HepG2 (cell line): ENCODE data around the gene DENND1C. TPM values are rescaled to one million over a fixed set of nuclear protein-coding genes. Genes with fewer than 3 reads are reported as not detected.

Experiments used
- DBP ChIP-seq: sonication (generic); formaldehyde crosslinking; IDR thresholded peaks from 2 replicates; pipeline ENCODE4 v1.4.0; 2020; ENCODE audit warnings: missing genetic modification reagents; ENCODE audit errors: not compliant biosample characterization
- DPF2 ChIP-seq: sonication (generic); formaldehyde crosslinking; IDR thresholded peaks from 2 replicates; pipeline ENCODE4 v1.4.0; 2020; ENCODE audit warnings: mild to moderate bottlenecking, low read depth, missing genetic modification reagents, borderline replicate concordance
- FOXK1 ChIP-seq: sonication (generic); formaldehyde crosslinking; IDR thresholded peaks from 2 replicates; pipeline ENCODE4 v1.4.0; 2020; ENCODE audit warnings: low read depth, missing genetic modification reagents, borderline replicate concordance
- MEIS2 ChIP-seq: sonication (generic); formaldehyde crosslinking; IDR thresholded peaks from 2 replicates; pipeline ENCODE4 v1.9.0; 2021; ENCODE audit warnings: mild to moderate bottlenecking, missing genetic modification reagents
- MYC ChIP-seq: sonication (generic); formaldehyde crosslinking; IDR thresholded peaks from 2 replicates; pipeline ENCODE4 v1.9.0; 2021; ENCODE audit warnings: missing genetic modification reagents, borderline replicate concordance
- RFXAP ChIP-seq: sonication (generic); formaldehyde crosslinking; IDR thresholded peaks from 2 replicates; pipeline ENCODE4 v1.4.0; 2020; ENCODE audit warnings: missing genetic modification reagents, borderline replicate concordance
- SP140L ChIP-seq: sonication (generic); formaldehyde crosslinking; IDR thresholded peaks from 2 replicates; pipeline ENCODE4 v1.4.0; 2020; ENCODE audit warnings: missing genetic modification reagents, borderline replicate concordance
- YEATS4 ChIP-seq: sonication (generic); formaldehyde crosslinking; IDR thresholded peaks from 2 replicates; pipeline ENCODE4 v1.4.0; 2020; ENCODE audit warnings: missing genetic modification reagents, borderline replicate concordance
- ZFP36L1 ChIP-seq: sonication (generic); formaldehyde crosslinking; IDR thresholded peaks from 2 replicates; pipeline ENCODE4 v1.8.0; 2022; ENCODE audit warnings: mild to moderate bottlenecking, missing genetic modification reagents, moderate library complexity
- polyA plus RNA-seq, 8 experiments: library from polyadenylated mRNA; depleted of rRNA in 3 of 8; stranded (reverse) in 7 of 8; unstranded in 1 of 8; fragments of >200 nt; fragmentation: Illumina TruSeq in 4 of 8; extraction: Trizol in 4 of 8; gene quantifications; 2 replicates each; pipeline versions ENCODE4 v1.2.1 to v1.2.3, GENCODE V29; 2011 to 2016; ENCODE audit warnings: low read depth in 4 of 8, missing spikeins in 1 of 8, mixed read lengths in 1 of 8; ENCODE audit not compliant: insufficient read depth in 1 of 8
- total RNA-seq, 5 experiments: library from RNA; depleted of rRNA; stranded (reverse); fragments of >200 nt; fragmentation: Illumina TruSeq; extraction: Trizol; gene quantifications; 2 replicates each; pipeline ENCODE4 v1.2.3, GENCODE V29; 2016; ENCODE audit warnings: low read depth in 1 of 5
- TF ChIP-seq, protein P1 (sequence below): sonication (generic); formaldehyde crosslinking; IDR thresholded peaks from 2 replicates; pipeline ENCODE4 v1.5.0; 2020; ENCODE audit warnings: mild to moderate bottlenecking, missing genetic modification reagents
- TF ChIP-seq, protein P2 (sequence below): sonication (generic); formaldehyde crosslinking; IDR thresholded peaks from 2 replicates; pipeline ENCODE4 v1.5.0; 2020; ENCODE audit warnings: mild to moderate bottlenecking, missing genetic modification reagents, borderline replicate concordance
- TF ChIP-seq, protein P3 (sequence below): sonication (generic); formaldehyde crosslinking; IDR thresholded peaks from 2 replicates; pipeline ENCODE4 v1.8.1; 2022; ENCODE audit warnings: low read depth, mild to moderate bottlenecking, missing genetic modification reagents
- TF ChIP-seq, protein P4 (sequence below): sonication (generic); formaldehyde crosslinking; IDR thresholded peaks from 2 replicates; pipeline ENCODE4 v1.8.1; 2023; ENCODE audit warnings: mild to moderate bottlenecking, inconsistent platforms, moderate library complexity, missing genetic modification reagents, borderline replicate concordance
- TF ChIP-seq, protein P5 (sequence below): sonication (generic); formaldehyde crosslinking; IDR thresholded peaks from 2 replicates; pipeline ENCODE4 v1.8.1; 2023; ENCODE audit warnings: missing genetic modification reagents, inconsistent platforms, borderline replicate concordance

DENND1C gene
- total and polyA plus RNA-seq, 2 of the 13 experiments (the other 11 are each of a cell fraction or from before 2014, with no cell fraction given): 0.04 to 0.73 TPM

DNA sequence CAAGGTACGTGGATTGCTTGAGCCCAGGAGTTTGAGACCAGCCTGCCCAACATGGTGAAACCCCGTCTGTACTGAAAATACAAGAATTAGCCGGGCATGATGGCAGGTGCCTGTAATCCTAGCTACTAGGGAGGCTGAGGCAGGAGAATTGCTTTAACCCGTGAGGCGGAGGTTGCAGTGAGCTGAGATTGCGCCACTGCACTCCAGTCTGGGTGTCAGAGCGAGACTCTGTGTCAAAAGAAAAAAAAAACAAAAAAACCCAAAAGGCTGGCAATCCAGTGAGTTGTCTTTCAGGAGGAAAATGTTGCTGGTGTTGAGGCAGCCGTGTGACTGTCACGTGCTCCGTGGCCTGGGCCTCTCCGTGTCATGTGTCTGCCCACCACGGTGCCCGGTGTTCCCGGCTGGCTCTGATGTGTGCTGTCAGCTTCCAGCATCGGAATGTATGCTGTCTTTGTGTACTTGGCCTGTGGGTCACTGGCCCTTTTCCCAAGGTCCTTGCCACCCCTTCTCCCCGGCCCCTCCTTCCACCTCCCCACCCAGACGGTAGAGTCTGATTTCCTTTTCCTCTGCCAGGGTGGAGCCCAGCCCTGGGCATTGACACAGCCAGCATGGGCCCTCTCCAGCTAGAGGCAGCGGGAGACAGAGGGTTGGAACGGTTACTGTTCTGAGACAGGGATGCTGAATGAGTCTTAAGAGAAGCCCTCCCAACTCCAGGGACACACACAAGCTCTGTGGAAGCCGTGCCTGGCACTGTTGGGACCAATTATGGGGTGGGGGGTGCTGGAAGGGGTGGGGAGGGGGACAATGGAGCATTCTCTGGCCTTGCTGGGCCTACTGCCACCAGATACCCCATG lies 27.8 kb upstream of the DENND1C start (continued):
- TF ChIP-seq DBP (CRISPR knock-in tag): no peak
- TF ChIP-seq, protein P1, sequence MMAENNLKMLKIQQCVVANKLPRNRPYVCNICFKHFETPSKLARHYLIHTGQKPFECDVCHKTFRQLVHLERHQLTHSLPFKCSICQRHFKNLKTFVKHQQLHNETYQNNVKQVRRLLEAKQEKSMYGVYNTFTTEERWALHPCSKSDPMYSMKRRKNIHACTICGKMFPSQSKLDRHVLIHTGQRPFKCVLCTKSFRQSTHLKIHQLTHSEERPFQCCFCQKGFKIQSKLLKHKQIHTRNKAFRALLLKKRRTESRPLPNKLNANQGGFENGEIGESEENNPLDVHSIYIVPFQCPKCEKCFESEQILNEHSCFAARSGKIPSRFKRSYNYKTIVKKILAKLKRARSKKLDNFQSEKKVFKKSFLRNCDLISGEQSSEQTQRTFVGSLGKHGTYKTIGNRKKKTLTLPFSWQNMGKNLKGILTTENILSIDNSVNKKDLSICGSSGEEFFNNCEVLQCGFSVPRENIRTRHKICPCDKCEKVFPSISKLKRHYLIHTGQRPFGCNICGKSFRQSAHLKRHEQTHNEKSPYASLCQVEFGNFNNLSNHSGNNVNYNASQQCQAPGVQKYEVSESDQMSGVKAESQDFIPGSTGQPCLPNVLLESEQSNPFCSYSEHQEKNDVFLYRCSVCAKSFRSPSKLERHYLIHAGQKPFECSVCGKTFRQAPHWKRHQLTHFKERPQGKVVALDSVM (CRISPR knock-in tag): peak; percentile 93
- TF ChIP-seq DPF2 (CRISPR knock-in tag): 0 out of 2 replicates have a peak, but pooled peaks have one; percentile 55
- TF ChIP-seq, protein P2, sequence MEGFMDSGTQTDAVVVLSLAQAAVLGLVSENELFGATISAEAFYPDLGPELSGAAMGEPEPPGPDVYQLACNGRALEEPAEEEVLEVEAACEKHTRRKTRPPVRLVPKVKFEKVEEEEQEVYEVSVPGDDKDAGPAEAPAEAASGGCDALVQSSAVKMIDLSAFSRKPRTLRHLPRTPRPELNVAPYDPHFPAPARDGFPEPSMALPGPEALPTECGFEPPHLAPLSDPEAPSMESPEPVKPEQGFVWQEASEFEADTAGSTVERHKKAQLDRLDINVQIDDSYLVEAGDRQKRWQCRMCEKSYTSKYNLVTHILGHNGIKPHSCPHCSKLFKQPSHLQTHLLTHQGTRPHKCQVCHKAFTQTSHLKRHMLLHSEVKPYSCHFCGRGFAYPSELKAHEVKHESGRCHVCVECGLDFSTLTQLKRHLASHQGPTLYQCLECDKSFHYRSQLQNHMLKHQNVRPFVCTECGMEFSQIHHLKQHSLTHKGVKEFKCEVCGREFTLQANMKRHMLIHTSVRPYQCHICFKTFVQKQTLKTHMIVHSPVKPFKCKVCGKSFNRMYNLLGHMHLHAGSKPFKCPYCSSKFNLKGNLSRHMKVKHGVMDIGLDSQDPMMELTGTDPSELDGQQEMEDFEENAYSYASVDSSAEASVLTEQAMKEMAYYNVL (CRISPR knock-in tag): no peak
- TF ChIP-seq MYC (CRISPR knock-in tag): peak; percentile 33; the same call in 1 of the 2 replicates
- TF ChIP-seq, protein P3, sequence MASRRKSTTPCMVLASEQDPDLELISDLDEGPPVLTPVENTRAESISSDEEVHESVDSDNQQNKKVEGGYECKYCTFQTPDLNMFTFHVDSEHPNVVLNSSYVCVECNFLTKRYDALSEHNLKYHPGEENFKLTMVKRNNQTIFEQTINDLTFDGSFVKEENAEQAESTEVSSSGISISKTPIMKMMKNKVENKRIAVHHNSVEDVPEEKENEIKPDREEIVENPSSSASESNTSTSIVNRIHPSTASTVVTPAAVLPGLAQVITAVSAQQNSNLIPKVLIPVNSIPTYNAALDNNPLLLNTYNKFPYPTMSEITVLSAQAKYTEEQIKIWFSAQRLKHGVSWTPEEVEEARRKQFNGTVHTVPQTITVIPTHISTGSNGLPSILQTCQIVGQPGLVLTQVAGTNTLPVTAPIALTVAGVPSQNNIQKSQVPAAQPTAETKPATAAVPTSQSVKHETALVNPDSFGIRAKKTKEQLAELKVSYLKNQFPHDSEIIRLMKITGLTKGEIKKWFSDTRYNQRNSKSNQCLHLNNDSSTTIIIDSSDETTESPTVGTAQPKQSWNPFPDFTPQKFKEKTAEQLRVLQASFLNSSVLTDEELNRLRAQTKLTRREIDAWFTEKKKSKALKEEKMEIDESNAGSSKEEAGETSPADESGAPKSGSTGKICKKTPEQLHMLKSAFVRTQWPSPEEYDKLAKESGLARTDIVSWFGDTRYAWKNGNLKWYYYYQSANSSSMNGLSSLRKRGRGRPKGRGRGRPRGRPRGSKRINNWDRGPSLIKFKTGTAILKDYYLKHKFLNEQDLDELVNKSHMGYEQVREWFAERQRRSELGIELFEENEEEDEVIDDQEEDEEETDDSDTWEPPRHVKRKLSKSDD: no peak
- peak; percentile 67; the same call in 1 of the 2 replicates for TF ChIP-seq FOXK1
- TF ChIP-seq, protein P4, sequence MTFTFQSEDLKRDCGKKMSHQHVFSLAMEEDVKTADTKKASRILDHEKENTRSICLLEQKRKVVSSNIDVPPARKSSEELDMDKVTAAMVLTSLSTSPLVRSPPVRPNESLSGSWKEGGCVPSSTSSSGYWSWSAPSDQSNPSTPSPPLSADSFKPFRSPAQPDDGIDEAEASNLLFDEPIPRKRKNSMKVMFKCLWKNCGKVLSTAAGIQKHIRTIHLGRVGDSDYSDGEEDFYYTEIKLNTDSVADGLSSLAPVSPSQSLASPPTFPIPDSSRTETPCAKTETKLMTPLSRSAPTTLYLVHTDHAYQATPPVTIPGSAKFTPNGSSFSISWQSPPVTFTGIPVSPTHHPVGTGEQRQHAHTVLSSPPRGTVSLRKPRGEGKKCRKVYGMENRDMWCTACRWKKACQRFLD: no peak
- TF ChIP-seq YEATS4 (CRISPR knock-in tag): 0 out of 2 replicates have a peak, but pooled peaks have one; percentile 20
- TF ChIP-seq MEIS2 (CRISPR knock-in tag): 0 out of 2 replicates have a peak, but pooled peaks have one; percentile 22
- TF ChIP-seq, protein P5, sequence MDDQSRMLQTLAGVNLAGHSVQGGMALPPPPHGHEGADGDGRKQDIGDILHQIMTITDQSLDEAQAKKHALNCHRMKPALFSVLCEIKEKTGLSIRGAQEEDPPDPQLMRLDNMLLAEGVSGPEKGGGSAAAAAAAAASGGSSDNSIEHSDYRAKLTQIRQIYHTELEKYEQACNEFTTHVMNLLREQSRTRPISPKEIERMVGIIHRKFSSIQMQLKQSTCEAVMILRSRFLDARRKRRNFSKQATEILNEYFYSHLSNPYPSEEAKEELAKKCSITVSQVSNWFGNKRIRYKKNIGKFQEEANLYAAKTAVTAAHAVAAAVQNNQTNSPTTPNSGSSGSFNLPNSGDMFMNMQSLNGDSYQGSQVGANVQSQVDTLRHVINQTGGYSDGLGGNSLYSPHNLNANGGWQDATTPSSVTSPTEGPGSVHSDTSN (CRISPR knock-in tag): no peak
- TF ChIP-seq SP140L (CRISPR knock-in tag): no peak
- no peak for TF ChIP-seq ZFP36L1 (CRISPR knock-in tag)
- TF ChIP-seq RFXAP (CRISPR knock-in tag): no peak
